Stimulated activated CD4-positive, alpha-beta T cell treated with anti-CD3 and anti-CD28 coated beads, Interleukin-12 subunit alpha, Interleukin-12 subunit beta, amount 100 ng/mL, for 24 hours (primary cell): ENCODE measurements around the gene S100A5.
A peak's percentile ranks its signal among the peaks of the same experiment; 100 is the strongest.

Experiments used
- DNase-seq, 2 experiments: peaks; one replicate each; pipeline ENCODE4 v3.0.0-alpha.2; 2020; ENCODE audit warnings: low read depth in 2 of 2

The S100A5 gene

DNA sequence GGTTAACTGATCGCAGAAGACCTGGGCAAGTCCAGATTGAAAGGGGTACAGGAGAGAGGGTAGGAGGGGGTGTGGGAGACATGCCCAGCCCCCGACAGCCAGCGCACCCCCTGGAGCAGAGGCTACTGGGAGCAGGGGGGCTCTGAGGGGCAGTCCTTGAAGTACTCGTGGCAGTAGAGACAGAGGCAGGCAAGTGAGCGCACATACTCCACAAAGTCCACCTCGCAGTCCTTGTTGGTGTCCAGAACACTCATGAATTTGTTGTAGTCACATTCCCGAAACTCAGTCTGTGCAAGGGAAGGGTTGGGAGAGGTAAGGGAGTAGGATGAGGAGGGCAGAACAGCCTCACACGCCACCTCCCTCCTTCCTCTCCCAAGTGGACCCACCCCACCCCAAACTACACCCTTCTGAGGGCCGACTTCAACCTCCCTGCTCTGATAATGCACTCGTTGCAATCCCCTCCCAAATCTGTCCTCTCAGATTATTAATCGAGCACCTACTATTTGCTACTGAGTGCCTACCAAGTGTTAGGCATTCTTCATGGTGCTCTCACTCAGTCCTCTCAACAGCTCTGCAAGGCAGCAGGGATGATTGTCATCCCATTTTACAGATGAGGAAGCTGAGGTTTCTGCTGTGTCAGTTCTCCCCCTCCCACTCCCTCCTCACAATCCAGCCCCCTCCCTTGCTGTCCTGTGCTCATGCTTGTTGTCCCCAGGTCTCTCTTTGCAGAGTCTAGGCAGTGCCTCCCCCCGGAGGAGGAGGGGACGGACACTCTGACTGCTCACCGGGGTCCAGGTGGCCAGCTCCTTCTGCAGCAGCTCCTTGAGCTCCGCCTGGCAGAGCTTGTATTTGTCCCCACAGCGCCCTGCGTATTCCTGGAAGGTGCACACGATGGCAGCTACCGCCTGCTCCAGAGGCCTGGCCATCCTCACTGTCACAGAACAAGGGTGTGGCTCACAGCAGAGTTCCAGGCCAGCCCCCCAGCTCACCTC, 7.1 kb upstream of the S100A5 start:
- DNase-seq: no peak

DNA sequence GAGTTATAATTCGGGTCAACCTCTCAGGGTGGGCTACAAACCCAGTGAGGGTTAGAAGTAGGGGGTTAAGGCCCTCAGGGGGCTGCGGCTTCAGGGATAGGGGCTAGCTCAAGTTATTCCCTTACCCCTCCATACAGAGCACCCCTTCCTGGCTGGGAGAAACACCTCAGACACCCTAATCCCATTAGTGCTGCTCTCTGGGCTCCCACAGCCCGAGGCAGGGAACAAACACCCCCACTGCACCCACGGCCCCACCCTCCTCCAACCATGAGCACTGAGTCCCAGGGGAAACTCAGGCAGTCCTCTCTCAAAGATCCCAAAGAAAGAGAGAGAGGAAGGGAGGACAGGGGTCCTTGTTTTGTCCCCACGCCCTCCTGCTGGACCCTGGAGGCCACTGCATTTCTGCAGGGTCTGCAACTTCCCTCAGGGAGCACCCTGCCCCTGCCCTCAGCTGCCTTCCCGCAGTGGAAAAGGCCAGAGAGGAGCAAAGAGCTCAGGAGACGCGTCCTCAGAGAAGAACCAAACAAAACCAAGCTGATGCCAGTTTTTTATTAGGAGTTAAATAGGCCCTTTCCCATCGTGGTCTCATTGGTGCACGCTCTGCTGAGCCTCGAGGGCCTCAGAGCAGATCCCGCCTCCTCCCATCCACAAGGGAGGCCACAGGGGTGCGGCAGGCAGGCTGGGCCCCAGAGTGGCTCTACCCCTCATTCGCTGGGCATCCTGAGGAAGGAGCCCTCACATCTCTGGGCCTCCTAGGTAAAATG, 6.2 kb upstream of the S100A5 start:
- no peak for DNase-seq

- DNase-seq: no peak
Measured at GRCh38 chr1:153546371-153546770, 5.6 kb upstream of the S100A5 start.

GRCh38 chr1:153545067-153546055, 4.6 kb upstream of the S100A5 start, which contains the start of gene S100A4:
Gene S100A4 (minus strand): TSS chr1:153545806. CDS start chr1:153544794, 1,012 bp downstream.
- peak; percentile 89 to 95 for DNase-seq

DNA sequence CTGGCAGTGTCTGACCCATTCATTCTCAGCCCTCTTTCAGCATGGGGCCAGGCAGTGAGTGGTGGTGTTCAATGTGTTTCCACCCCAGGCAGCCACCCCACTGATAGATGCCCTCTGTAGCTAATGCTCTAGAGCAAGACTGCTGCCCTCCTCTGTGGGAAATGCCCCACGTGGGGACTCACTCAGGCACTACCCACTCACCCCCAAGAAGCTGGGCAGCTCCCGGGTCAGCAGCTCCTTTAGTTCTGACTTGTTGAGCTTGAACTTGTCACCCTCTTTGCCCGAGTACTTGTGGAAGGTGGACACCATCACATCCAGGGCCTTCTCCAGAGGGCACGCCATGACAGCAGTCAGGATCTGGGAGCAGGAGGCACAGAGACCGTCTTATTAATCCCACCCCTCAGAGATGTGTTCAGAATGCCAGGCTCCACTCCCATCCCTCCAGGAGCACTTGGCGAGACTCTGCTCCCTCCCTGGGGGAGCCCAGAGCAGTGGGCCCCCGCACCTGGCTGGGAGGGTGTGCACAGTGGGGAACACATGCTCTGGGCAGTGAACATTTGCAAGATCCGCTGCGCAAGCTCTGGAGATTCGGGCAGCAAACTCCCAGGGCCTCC, 3.8 kb upstream of the S100A5 start:
- DNase-seq: no peak

DNA sequence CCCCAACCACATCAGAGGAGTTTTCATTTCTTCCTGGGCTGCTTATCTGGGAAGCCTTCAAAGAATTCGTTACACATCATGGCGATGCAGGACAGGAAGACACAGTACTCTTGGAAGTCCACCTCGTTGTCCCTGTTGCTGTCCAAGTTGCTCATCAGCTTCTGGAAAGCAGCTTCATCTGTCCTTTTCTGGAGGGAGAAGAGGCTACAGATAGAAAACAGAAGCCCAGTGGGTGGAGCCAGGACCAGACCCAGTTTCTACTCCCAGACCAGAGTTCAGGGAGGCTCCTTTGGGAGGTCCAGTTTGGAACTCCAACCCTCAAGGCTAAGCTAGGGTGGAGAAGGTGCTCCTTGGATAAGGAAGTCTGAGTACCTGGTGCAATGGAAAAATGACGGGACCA, 3.0 kb upstream of the S100A5 start:
- no peak for DNase-seq

DNA sequence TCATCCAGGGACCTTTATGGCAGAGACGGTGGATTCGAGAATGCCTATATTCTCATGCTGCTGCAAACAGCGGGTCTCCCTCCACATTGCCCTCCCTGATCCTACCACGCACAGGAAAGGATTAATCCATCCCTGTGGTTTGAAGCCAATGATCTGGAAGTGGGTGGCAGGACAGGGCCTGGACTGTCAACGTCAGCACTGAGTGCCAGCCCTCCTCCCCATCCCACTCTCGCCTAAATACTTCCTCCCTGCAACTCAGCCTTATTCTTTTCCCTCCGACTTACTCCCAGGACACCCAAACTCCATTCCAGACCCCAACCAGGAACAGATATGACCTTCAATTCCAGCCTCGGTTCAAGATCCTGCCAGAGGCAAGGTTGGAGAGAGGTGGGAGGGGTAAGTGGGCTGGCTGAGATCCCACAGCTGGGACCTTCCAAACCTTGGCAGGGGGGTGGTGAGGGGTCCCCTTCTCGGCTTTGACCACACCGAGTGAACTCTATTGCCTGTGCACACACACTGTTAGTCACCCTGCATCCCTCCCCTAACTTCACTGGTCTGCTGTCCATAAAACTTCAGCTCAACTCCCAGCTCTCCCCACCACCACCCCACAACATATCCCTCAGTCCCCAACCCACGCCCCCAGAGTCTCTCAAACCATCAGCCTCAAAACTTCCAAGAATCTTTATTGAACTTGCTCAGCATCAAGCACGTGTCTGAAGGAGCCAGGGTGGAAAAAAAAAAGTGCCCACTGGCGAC, 2.4 kb upstream of the S100A5 start:
- DNase-seq: no peak

GRCh38 chr1:153541641-153542590, 1.2 kb upstream of the S100A5 start:
- DNase-seq: no peak

GRCh38 chr1:153539395-153540093, 1.2 kb downstream of the S100A5 start:
- DNase-seq: no peak

GRCh38 chr1:153538315-153538821, 2.4 kb downstream of the S100A5 start:
- DNase-seq: no peak

DNA sequence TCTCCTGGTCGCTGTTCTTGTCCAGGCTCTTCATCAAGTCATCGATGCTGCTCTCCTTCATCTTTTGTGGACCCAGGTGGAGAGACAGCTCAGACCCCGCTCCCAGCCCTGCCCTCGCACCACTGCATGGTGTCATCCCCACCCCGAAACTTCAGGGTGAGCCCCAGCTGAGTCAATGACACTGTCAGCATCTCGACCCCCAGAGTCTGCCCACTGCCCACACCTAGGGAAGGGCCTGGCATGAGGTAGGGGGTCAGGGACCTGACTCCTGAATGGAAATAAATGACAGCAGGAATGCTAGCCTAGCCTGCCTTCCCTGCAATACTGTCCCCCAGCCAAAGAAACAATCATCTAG, 3.4 kb downstream of the S100A5 start:
- no peak for DNase-seq

GRCh38 chr1:153536671-153537375, 3.9 kb downstream of the S100A5 start:
- DNase-seq: no peak

- DNase-seq: peak; percentile 69 to 72
Measured at GRCh38 chr1:153536012-153536670, 4.6 kb downstream of the S100A5 start.

DNA sequence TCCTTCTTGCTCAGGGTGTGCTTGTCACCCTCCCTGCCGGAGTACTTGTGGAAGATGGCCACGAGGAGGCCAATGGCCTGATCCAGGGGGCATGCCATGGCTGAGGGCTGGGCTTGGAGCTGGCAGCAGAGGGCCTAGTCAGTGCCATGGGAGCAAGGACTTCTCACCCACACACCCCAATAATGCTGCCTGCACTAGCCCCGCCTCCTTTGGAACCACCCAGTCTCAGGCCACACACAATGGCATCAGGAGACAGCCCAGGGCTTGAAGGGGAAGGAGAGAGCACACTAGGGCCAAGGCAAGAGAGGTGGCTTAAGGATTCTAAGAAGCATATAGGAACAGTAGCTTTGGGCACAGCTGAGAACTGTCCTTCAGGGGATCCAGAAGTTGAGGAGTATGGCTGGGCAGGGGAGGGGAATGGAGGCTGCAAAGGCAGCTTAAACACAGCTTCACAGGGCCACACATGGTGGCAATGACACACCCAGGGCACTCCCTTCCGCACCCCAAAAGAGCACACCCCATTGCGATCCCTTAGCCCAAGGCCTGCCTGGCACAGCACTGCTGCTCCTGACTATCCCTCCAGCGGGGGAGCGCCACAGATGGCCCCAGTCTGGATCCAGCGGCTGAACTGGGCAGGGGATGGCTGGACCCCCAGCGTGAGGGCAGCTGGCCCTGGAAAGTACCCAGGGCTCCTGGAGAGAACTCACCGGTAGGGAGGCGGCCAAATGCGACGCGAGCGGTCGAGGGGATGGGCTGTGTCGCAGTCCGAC, 5.3 kb downstream of the S100A5 start, which contains the start of gene S100A6:
S100A6 (minus strand) TSS at position 750 of the 770 bp plus-strand sequence; CDS start at position 98, 652 bp downstream.
- DNase-seq: peak in 1 of 2 experiments; percentile 51

- no peak for DNase-seq
Measured at GRCh38 chr1:153534925-153535241, 5.9 kb downstream of the S100A5 start.

- DNase-seq: no peak
Measured at GRCh38 chr1:153534226-153534924, 6.4 kb downstream of the S100A5 start.
